ENCODE data around the gene PRRT1.

- TF ChIP-seq POLR2A (IDR thresholded peaks at IDR 0.05): no peak
- TF ChIP-seq EP300 (IDR thresholded peaks at IDR 0.05): no peak
Observed at GRCh38 chr6:32156891-32157290, 5.2 kb upstream of the PRRT1 start.

Data from upper lobe of left lung (tissue), 4 donors.